RWPE2 (cell line): ENCODE data around the gene AGPAT4.

Source experiments
- ATAC-seq: fragments of 200-7000 bp; cut with Tn5 transposase; 3 replicates; pipeline ENCODE4 v1.9.1; 2021; ENCODE audit warnings: low read depth
- DNase-seq: peaks from one replicate; pipeline ENCODE4 v3.0.0-alpha.2; 2020; ENCODE audit warnings: low spot score
- H3K27ac ChIP-seq: fragments of 450-650 bp; 2 replicates; pipeline ENCODE4 v1.5.1; 2017; ENCODE audit warnings: mild to moderate bottlenecking; ENCODE audit not compliant: poor library complexity, severe bottlenecking
- H3K27me3 ChIP-seq: fragments of 250-450 bp; sonication (Bioruptor Pico); 2 replicates; pipeline ENCODE4 v1.5.1; 2021; ENCODE audit warnings: mild to moderate bottlenecking, moderate library complexity; ENCODE audit not compliant: insufficient read depth, poor library complexity, severe bottlenecking
- H3K36me3 ChIP-seq: fragments of 250-450 bp; sonication (Bioruptor Pico); 2 replicates; pipeline ENCODE4 v1.5.1; 2020; ENCODE audit warnings: low read depth, mild to moderate bottlenecking, moderate library complexity
- H3K4me1 ChIP-seq: fragments of 250-450 bp; sonication (Bioruptor Pico); 2 replicates; pipeline ENCODE4 v1.5.1; 2021; ENCODE audit warnings: mild to moderate bottlenecking, moderate library complexity; ENCODE audit not compliant: insufficient read depth, poor library complexity, severe bottlenecking
- H3K4me3 ChIP-seq: fragments of 250-450 bp; sonication (Bioruptor Pico); 2 replicates; pipeline ENCODE4 v1.5.1; 2021; ENCODE audit warnings: mild to moderate bottlenecking, moderate library complexity; ENCODE audit not compliant: severe bottlenecking
- H3K9me3 ChIP-seq: fragments of 250-450 bp; sonication (Bioruptor Pico); 2 replicates; pipeline ENCODE4 v1.5.1; 2021; ENCODE audit warnings: mild to moderate bottlenecking, moderate library complexity; ENCODE audit not compliant: severe bottlenecking
- TF ChIP-seq, protein P1 (sequence below): fragments of 450-650 bp; IDR thresholded peaks from one replicate; pipeline ENCODE4 v1.5.1; 2017; ENCODE audit warnings: mild to moderate bottlenecking, moderate library complexity; ENCODE audit not compliant: poor library complexity, severe bottlenecking

AGPAT4 gene

DNA sequence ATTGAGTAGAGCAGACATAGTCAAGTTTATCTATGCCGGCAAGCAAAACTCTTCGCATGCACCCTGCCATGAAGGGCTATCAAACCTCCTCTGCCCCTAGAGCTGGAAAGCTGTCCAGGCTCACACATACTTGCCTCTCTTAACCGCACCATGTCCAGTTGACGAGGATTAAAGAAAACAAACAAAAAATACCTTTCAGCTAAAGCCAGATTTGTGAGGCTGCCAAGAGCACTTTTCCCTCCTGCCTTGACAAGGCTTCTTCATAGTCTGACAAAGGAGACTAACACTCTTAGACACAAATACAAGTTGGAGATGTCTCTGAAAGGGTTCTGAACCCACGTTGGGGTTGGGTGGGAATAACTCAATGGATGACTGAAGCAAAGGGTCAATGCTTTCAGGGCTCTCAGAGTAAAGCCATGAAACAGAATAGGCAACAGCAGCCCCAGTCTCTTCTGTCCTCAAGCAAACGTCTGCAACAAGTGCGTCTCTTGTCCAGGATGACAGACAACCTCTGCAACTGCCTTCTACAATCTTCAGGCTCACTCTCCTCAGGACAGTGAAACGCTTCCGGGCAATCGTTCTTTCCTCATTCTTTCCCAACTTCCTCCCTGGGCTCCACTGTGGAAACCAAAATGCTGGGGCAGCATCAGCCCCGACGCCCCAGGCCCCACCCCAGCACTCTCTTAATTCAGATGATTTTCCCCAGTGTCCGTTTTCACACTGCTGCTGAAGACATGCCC, 57.8 kb downstream of the AGPAT4 start:
- no peaks in the 10 kb centered on the region; the same call in 1 of the 2 replicates for H3K36me3 ChIP-seq
- H3K9me3 ChIP-seq = peaks cover 11% of the 10 kb centered on the region
- ATAC-seq = no peak
- H3K27me3 ChIP-seq = no peaks in the 10 kb centered on the region
- H3K4me3 ChIP-seq = no peak overlapping the region
- peaks cover 4% of the 10 kb centered on the region for H3K4me1 ChIP-seq
- DNase-seq = no peak
- TF ChIP-seq, protein P1, sequence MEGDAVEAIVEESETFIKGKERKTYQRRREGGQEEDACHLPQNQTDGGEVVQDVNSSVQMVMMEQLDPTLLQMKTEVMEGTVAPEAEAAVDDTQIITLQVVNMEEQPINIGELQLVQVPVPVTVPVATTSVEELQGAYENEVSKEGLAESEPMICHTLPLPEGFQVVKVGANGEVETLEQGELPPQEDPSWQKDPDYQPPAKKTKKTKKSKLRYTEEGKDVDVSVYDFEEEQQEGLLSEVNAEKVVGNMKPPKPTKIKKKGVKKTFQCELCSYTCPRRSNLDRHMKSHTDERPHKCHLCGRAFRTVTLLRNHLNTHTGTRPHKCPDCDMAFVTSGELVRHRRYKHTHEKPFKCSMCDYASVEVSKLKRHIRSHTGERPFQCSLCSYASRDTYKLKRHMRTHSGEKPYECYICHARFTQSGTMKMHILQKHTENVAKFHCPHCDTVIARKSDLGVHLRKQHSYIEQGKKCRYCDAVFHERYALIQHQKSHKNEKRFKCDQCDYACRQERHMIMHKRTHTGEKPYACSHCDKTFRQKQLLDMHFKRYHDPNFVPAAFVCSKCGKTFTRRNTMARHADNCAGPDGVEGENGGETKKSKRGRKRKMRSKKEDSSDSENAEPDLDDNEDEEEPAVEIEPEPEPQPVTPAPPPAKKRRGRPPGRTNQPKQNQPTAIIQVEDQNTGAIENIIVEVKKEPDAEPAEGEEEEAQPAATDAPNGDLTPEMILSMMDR = no peak
- peak overlapping the region; percentile 12 for H3K27ac ChIP-seq

DNA sequence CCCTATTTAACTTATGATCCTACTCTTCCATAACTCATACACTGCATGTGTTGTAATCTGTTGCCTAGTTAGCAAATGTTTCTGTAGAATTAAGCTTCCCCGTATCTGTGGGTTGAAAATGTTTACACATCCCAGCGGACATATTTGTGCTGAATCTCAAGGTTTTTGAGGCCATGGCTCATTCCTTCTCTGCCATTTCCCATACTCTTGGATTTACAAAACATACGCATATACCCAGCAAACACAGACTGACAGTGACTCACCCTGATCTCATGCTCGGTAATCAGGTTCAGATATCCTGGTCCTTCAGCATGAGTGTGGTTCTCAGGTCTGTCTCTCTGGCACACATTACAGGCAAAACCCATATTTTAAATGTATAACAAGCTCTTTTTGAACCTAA, 58.7 kb downstream of the AGPAT4 start:
- H3K4me1 ChIP-seq = peaks cover 4% of the 10 kb centered on the region
- no peaks in the 10 kb centered on the region for H3K27me3 ChIP-seq
- DNase-seq (no peak), ATAC-seq (peak; percentile 97)
- TF ChIP-seq, protein P1 = no peak
- H3K36me3 ChIP-seq = no peaks in the 10 kb centered on the region; the same call in 1 of the 2 replicates
- H3K4me3 ChIP-seq = no peak overlapping the region
- H3K27ac ChIP-seq = peak overlapping the region; percentile 12
- H3K9me3 ChIP-seq = peaks cover 18% of the 10 kb centered on the region

- H3K36me3 ChIP-seq = no peaks in the 10 kb centered on the region; the same call in 1 of the 2 replicates
- peaks cover 4% of the 10 kb centered on the region for H3K4me1 ChIP-seq
- H3K9me3 ChIP-seq = peaks cover 18% of the 10 kb centered on the region
- ATAC-seq = no peak
- TF ChIP-seq, protein P1 = no peak
- no peaks in the 10 kb centered on the region for H3K27me3 ChIP-seq
- no peak overlapping the region for H3K27ac ChIP-seq
- DNase-seq = no peak
- no peak overlapping the region for H3K4me3 ChIP-seq
Observed at GRCh38 chr6:161214722-161215121, 59.1 kb downstream of the AGPAT4 start.

DNA sequence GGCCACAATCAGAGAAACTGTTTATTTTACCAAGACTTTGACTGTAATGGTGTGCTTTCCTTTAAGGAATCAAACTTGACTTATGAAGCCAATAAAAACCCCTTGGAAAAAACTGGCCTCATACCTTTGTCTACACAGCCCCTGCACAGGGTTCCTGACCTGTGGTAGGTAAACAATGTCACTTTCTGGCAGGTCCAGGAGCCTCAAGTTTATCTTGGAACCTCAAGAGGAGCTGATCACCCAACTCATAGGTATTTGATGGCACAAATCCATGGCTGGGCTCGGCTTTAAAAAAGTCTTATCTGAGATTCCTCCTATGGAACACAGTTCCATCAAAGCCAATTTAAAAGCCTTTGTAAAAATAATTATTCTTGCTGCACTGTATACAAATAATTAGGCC, 61.0 kb downstream of the AGPAT4 start:
- peaks cover 18% of the 10 kb centered on the region for H3K9me3 ChIP-seq
- ATAC-seq = no peak
- H3K4me1 ChIP-seq = peaks cover 4% of the 10 kb centered on the region
- no peaks in the 10 kb centered on the region; the same call in 1 of the 2 replicates for H3K36me3 ChIP-seq
- H3K27ac ChIP-seq = no peak overlapping the region
- TF ChIP-seq, protein P1 = no peak
- no peak for DNase-seq
- no peaks in the 10 kb centered on the region for H3K27me3 ChIP-seq
- no peak overlapping the region for H3K4me3 ChIP-seq

DNA sequence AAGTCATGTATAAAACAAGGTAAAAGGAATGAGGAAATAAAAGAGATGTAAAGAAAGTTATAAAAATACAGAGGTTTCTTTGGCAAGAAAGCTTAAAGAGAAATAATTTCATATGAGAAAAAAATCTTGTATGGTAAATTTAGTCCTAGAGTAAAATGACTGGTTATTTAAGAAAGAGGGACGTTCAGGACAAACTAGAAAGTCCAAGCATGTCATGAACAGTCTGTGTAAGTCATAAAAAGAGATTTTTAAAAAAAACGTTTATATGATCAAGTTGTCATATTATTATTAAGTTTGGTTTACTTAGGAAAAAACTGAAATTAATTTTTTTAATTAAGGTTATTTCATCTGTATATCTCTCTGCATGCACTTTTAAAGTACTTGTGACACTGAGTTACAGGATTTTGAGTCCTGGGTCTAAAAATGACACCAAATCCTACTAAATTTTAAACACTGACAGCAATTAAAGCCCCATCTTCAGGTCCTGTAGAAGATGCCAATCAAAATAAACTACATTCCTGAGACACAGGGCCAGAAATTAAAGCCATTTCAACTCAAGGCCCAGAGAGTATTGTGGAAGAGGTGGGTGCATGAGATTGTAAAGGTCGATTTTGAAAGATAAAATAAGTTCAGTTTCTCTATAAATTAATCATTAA, 62.4 kb downstream of the AGPAT4 start:
- H3K4me1 ChIP-seq = peaks cover 4% of the 10 kb centered on the region
- H3K9me3 ChIP-seq = peaks cover 18% of the 10 kb centered on the region
- DNase-seq (no peak), ATAC-seq (no peak)
- H3K27me3 ChIP-seq = no peaks in the 10 kb centered on the region
- H3K4me3 ChIP-seq = no peak overlapping the region
- H3K36me3 ChIP-seq = no peaks in the 10 kb centered on the region; the same call in 1 of the 2 replicates
- TF ChIP-seq, protein P1 = no peak
- no peak overlapping the region for H3K27ac ChIP-seq
